ENCODE data around the gene KLHL6. TPM values are rescaled to one million over a fixed set of nuclear protein-coding genes. Genes with fewer than 3 reads are reported as not detected.

Gene KLHL6
- total and polyA plus RNA-seq, 4 donors: 1.5 to 3.0 (median 1.8) TPM

GRCh38 chr3:183437666-183438564 lies 117.6 kb downstream of the KLHL6 start:
- Histone ChIP-seq H3K9me3 (ENCODE audit: control insufficient read depth, insufficient read depth, low read length) (no peaks in the 10 kb centered on the region), H3K4me3 (ENCODE audit: low read depth, low read length) (no peak overlapping the region), H3K27me3 (ENCODE audit: control insufficient read depth, insufficient read depth, low read length) (no peaks in the 10 kb centered on the region), H3K27ac (ENCODE audit: low read depth, low read length) (no peak overlapping the region), H3K36me3 (ENCODE audit: control insufficient read depth, insufficient read depth, low read length) (no peaks in the 10 kb centered on the region), H3K4me1 (ENCODE audit: control insufficient read depth, insufficient read depth, low read length) (no peaks in the 10 kb centered on the region)
- no peak for DNase-seq (ENCODE audit: low read depth in 4 of 6, low spot score in 6 of 6)
- WGBS (ENCODE audit: insufficient coverage): 97% methylated on average over 4 of the region's 6 CpGs

Small RNA genes within 50 kb of the gene (small RNA-seq; reads per million reads assigned to genes)
- gene RF00092 (ENCODE audit: low replicate concordance) (not detected), gene RF00394 (ENCODE audit: low replicate concordance) (not detected), gene RF01241 (ENCODE audit: low replicate concordance) (not detected), gene SNORA63D (ENCODE audit: low replicate concordance) (24.1 reads per million, percentile 97 among the genes with 10 or more reads in this experiment)

Other genes starting within 250 kb of the KLHL6 start
- gene MCF2L2, start 127.1 kb downstream of the KLHL6 start, total RNA-seq: 10 to 100 TPM in 1 of 2 donors, 1 to 10 TPM in 1; 9.6 to 29.6 TPM
- 10 to 100 TPM; 18.4 to 19.2 TPM for gene MCF2L2, start 127.1 kb downstream of the KLHL6 start, polyA plus RNA-seq (ENCODE audit: insufficient read length in 2 of 2)
- gene KLHL24, start 79.9 kb upstream of the KLHL6 start, total RNA-seq: 100 to 1,000 TPM in 1 of 2 donors, 10 to 100 TPM in 1; 71.9 to 162 TPM
- 10 to 100 TPM; 26.2 to 30.1 TPM for gene KLHL24, start 79.9 kb upstream of the KLHL6 start, polyA plus RNA-seq (ENCODE audit: insufficient read length in 2 of 2)
- 10 to 100 TPM; 33.8 to 43.3 TPM for gene YEATS2, start 142.1 kb upstream of the KLHL6 start, total RNA-seq
- gene YEATS2, start 142.1 kb upstream of the KLHL6 start, polyA plus RNA-seq (ENCODE audit: insufficient read length in 2 of 2): 10 to 100 TPM; 32.9 to 40.8 TPM